Duodenal mucosa (tissue), 2 donors: ENCODE data around the gene ALDOC.
"Not testable (repeated sequence)": the region's sequence is repeated elsewhere in the genome, so short reads cannot be mapped to it uniquely, and the experiment has no call there.

Experiments
- H3K27ac ChIP-seq: one replicate; pipeline ENCODE4 v1.7.0; 2013; ENCODE audit warnings: low read depth, low read length
- H3K27me3 ChIP-seq, 2 donors: one replicate each; pipeline ENCODE4 v1.7.0; 2013; ENCODE audit warnings: low read length in 2 of 2, control low read depth in 1 of 2; ENCODE audit not compliant: insufficient read depth in 2 of 2, control insufficient read depth in 1 of 2
- H3K36me3 ChIP-seq, 2 donors: one replicate each; pipeline ENCODE4 v1.7.0; 2013; ENCODE audit warnings: low read length in 2 of 2, control low read depth in 1 of 2; ENCODE audit not compliant: insufficient read depth in 2 of 2, control insufficient read depth in 1 of 2
- H3K4me1 ChIP-seq, 2 donors: one replicate each; pipeline ENCODE4 v1.7.0; 2013; ENCODE audit warnings: low read length in 2 of 2, control low read depth in 1 of 2; ENCODE audit not compliant: insufficient read depth in 2 of 2, control insufficient read depth in 1 of 2
- H3K4me3 ChIP-seq, 2 donors: one replicate each; pipeline ENCODE4 v1.7.0; 2013; ENCODE audit warnings: low read length in 2 of 2, low read depth in 1 of 2
- H3K9ac ChIP-seq, 2 donors: one replicate each; pipeline ENCODE4 v1.7.0; 2013; ENCODE audit warnings: low read length in 2 of 2, low read depth in 1 of 2
- H3K9me3 ChIP-seq, 2 donors: one replicate each; pipeline ENCODE4 v1.7.0; 2013; ENCODE audit warnings: low read length in 2 of 2, control low read depth in 1 of 2; ENCODE audit not compliant: control insufficient read depth in 1 of 2

Gene ALDOC

DNA sequence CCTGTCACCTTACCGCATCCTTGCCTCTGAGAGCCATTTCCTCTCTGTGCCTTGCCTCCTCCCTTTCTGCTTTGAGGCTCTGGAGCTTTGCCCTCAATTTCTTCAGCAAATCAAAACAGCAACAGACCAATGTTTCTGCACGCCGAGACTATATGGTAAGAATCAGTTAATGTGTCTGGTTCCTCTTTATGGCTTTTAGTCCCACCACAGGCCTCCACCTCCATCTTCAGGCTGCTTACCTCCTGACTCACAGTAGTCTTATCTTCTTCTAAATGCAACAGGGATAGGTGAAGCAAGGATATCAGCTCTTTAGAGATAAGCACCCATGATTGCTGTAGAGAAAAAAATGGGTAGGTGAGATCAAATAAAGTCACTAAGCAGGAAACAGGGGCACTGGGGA is 9.2 kb upstream of the ALDOC start:
- Histone ChIP-seq H3K4me3 (no peak overlapping the region), H3K9ac (no peak overlapping the region), H3K4me1 (no peaks in the 10 kb centered on the region), H3K27ac (no peak overlapping the region), H3K36me3 (peaks cover 25 to 54% of the 10 kb centered on the region in 2 donors), H3K27me3 (no peaks in the 10 kb centered on the region), H3K9me3 (no peaks in the 10 kb centered on the region)

DNA sequence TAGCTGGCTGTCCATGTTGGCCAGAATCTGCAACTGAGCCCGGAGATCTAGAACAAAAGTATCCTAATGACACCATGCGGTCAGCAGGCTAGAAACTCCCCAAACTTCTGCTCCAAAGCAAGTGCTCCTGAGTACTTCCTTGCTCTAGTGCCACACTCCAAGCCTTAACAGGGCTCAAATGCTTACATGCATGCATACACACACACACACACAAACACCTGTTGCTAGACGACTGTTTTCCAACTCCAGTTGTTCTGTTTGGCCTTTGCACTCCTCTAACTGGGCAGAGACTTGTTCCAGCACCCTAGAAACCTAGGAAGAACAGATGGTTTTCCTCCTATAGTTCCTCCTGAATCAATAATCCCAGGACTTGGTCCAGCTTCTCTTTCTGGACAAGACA is 7.7 kb upstream of the ALDOC start:
- Histone ChIP-seq H3K27ac (no peak overlapping the region), H3K9ac (no peak overlapping the region), H3K9me3 (no peaks in the 10 kb centered on the region), H3K4me1 (no peaks in the 10 kb centered on the region), H3K36me3 (peaks cover 25 to 61% of the 10 kb centered on the region in 2 donors), H3K27me3 (no peaks in the 10 kb centered on the region), H3K4me3 (no peak overlapping the region)

- no peaks in the 10 kb centered on the region for H3K27me3 ChIP-seq
- no peak overlapping the region for H3K27ac ChIP-seq
- no peaks in the 10 kb centered on the region for H3K9me3 ChIP-seq
- no peak overlapping the region for H3K9ac ChIP-seq
- H3K4me1 ChIP-seq: peaks cover 0 to under 1% of the 10 kb centered on the region in 2 donors
- H3K4me3 ChIP-seq: no peak overlapping the region
- H3K36me3 ChIP-seq: peaks cover 25 to 69% of the 10 kb centered on the region in 2 donors
Measured at GRCh38 chr17:28582513-28582912, 5.8 kb upstream of the ALDOC start.

- H3K27me3 ChIP-seq: no peaks in the 10 kb centered on the region
- no peak overlapping the region for H3K4me3 ChIP-seq
- H3K36me3 ChIP-seq: peaks cover 22 to 65% of the 10 kb centered on the region in 2 donors
- no peak overlapping the region for H3K9ac ChIP-seq
- no peak overlapping the region for H3K27ac ChIP-seq
- peaks cover 0 to 10% of the 10 kb centered on the region in 2 donors for H3K4me1 ChIP-seq
- no peaks in the 10 kb centered on the region for H3K9me3 ChIP-seq
Measured at GRCh38 chr17:28580959-28581358, 4.3 kb upstream of the ALDOC start.

- peaks cover 0 to 12% of the 10 kb centered on the region in 2 donors for H3K4me1 ChIP-seq
- H3K9ac ChIP-seq: no peak overlapping the region
- H3K27ac ChIP-seq: no peak overlapping the region
- no peaks in the 10 kb centered on the region for H3K27me3 ChIP-seq
- no peak overlapping the region for H3K4me3 ChIP-seq
- no peaks in the 10 kb centered on the region for H3K9me3 ChIP-seq
- peaks cover 8 to 51% of the 10 kb centered on the region in 2 donors for H3K36me3 ChIP-seq
Measured at GRCh38 chr17:28579526-28579925, 2.8 kb upstream of the ALDOC start.

DNA sequence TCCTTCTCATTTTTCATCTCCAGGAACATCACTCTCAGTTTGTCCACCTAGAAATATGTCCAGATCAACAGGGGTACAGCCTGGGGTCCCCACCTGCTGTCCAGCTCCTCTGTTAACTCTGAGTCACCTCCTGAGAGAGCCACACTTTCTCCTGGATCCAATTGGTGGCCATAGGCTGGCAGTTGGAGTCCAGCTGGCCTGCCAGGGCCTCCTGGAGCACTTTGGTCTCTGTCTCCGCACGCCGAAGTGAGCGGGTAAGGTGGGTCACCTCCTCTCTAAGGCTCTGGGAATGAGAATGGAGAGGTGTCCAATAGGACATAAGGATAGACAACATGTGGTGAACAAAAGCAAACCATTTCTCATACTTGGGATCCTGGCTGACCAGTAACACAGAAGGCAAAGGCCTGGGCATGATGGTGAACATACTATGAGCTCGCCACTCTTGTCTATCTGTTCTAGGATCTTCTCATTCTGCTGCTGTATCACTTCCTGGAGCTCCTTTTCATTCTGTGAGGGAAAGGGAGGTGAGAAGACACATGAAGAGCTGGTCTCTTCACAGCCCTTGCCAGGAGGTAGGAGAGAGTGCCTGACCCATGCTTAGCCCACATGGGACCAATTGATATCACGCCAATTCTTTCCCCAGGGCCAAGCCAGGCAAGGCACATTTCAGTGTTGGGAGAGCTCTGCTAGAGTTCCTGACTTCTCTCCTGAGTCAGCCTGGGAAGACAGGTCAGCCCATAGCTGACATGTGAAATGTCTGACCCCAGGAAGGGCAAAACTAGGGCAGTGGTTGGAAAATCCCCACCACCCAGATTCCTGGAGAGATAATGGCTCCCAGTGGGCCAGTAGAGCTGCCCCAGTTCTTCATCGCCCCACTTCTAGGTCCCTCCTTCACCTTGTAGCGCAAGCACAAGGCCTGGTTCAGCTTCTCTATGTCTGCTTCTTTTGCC is 1.8 kb upstream of the ALDOC start:
- Histone ChIP-seq H3K9ac (no peak overlapping the region), H3K4me1 (peaks cover 0 to 12% of the 10 kb centered on the region in 2 donors), H3K36me3 (peaks cover 0 to 42% of the 10 kb centered on the region in 2 donors), H3K4me3 (no peak overlapping the region), H3K9me3 (no peaks in the 10 kb centered on the region), H3K27ac (no peak overlapping the region), H3K27me3 (no peaks in the 10 kb centered on the region)

DNA sequence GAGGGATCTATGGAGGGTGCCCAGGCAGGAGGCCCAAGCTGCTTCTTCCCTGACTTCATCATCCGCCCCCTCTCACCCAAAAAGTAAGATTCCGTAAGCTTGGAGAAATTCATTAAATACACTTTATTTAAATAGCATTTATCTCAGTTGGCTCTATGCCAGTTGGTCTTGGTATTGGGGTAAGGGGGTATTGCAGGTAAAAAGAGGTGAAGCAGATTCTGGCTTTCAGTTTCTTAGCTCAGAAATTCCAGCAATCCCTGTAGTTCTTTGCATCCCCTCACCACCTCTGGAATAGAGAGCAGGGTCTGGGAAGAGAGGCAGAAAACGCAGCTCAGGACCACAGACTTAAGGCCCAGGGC is 750 bp upstream of the ALDOC start:
- no peaks in the 10 kb centered on the region for H3K9me3 ChIP-seq
- H3K27ac ChIP-seq: no peak overlapping the region
- no peak overlapping the region for H3K4me3 ChIP-seq
- H3K4me1 ChIP-seq: peaks cover 2 to 17% of the 10 kb centered on the region in 2 donors
- no peaks in the 10 kb centered on the region for H3K27me3 ChIP-seq
- H3K9ac ChIP-seq: no peak overlapping the region
- H3K36me3 ChIP-seq: peaks cover 0 to 33% of the 10 kb centered on the region in 2 donors

- not testable (repeated sequence) for H3K27me3 ChIP-seq, H3K9me3 ChIP-seq, H3K9ac ChIP-seq, H3K4me3 ChIP-seq, H3K27ac ChIP-seq
- H3K36me3 ChIP-seq: peaks cover 0 to 26% of the 10 kb centered on the region in 2 donors
- H3K4me1 ChIP-seq: peaks cover 9 to 25% of the 10 kb centered on the region in 2 donors
Measured at GRCh38 chr17:28576016-28576415, 679 bp downstream of the ALDOC start.

DNA sequence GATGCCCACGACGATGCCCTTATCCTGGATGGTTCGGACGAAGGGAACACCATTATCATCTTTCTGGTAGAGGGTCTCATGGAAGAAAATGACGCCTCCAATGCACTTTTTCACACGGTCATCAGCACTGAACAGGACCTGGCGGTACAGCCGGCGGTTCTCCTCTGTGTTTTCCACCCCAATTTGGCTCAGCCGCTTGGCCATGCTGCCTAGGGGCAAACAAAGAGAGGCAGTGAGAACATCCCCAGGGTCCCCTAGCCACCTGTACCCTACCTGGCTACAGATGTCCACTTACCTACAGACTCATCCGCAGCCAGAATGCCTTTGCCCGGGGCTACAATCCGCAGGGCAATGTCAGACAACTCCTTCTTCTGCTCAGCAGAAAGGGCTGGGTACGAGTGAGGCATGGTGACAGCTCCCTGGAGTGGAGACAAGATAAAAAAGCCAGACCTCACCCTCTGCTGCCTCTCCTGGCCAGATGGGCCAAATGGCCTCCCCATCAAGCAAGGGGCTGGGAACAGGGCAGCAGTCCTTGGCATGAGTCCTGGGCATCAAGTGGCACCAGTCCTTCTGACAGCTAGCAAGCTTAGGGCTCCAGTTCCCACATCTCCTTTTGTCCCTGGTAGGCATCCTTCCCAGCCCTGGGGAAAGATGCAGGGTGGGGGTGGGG is 1.4 kb downstream of the ALDOC start:
- H3K9ac ChIP-seq: no peak overlapping the region
- peaks cover 9 to 30% of the 10 kb centered on the region in 2 donors for H3K4me1 ChIP-seq
- H3K36me3 ChIP-seq: peaks cover 0 to 26% of the 10 kb centered on the region in 2 donors
- H3K4me3 ChIP-seq: no peak overlapping the region
- no peaks in the 10 kb centered on the region for H3K27me3 ChIP-seq
- no peaks in the 10 kb centered on the region for H3K9me3 ChIP-seq
- H3K27ac ChIP-seq: no peak overlapping the region

- Histone ChIP-seq H3K4me1 (peaks cover 16 to 33% of the 10 kb centered on the region in 2 donors), H3K27ac (no peak overlapping the region), H3K27me3 (no peaks in the 10 kb centered on the region), H3K9ac (no peak overlapping the region), H3K36me3 (peaks cover 0 to 19% of the 10 kb centered on the region in 2 donors), H3K9me3 (no peaks in the 10 kb centered on the region), H3K4me3 (no peak overlapping the region)
Measured at GRCh38 chr17:28574526-28574925, 2.2 kb downstream of the ALDOC start.
